ENCODE results near the gene ATP11C.

Gene ATP11C

GRCh38 chrX:139831675-139832456 is 101.0 kb downstream of the ATP11C start:
- Histone ChIP-seq H3K27me3 (ENCODE audit: insufficient read depth, poor library complexity, severe bottlenecking) (no peaks in the 10 kb centered on the region), H3K4me3 (replicated peaks; ENCODE audit: insufficient read depth, low read length) (no peak overlapping the region), H3K27ac (replicated peaks) (no peak overlapping the region)
- no peak for TF ChIP-seq CTCF (IDR thresholded peaks at IDR 0.05; ENCODE audit: insufficient read depth, low read length)
- no peak for TF ChIP-seq GABPA (IDR thresholded peaks at IDR 0.05; ENCODE audit: low read depth)
- no peak for TF ChIP-seq POLR2AphosphoS5 (IDR thresholded peaks at IDR 0.05; ENCODE audit: low read depth)
- no peak for TF ChIP-seq REST (IDR thresholded peaks at IDR 0.05; ENCODE audit: insufficient replicate concordance, low read depth)
- no peak for TF ChIP-seq SPI1 (IDR thresholded peaks at IDR 0.05; ENCODE audit: borderline replicate concordance, low read depth)
- DNase-seq (ENCODE audit: low read depth in 1 of 2, low spot score in 1 of 2), result no peak

GRCh38 chrX:139831017-139831416 is 101.8 kb downstream of the ATP11C start:
- no peak for DNase-seq (ENCODE audit: low read depth in 1 of 2, low spot score in 1 of 2)
- Histone ChIP-seq H3K4me3 (replicated peaks; ENCODE audit: insufficient read depth, low read length) (no peak overlapping the region), H3K27me3 (ENCODE audit: insufficient read depth, poor library complexity, severe bottlenecking) (no peaks in the 10 kb centered on the region), H3K27ac (replicated peaks) (no peak overlapping the region)
- TF ChIP-seq SPI1 (IDR thresholded peaks at IDR 0.05; ENCODE audit: borderline replicate concordance, low read depth) (no peak), REST (IDR thresholded peaks at IDR 0.05; ENCODE audit: insufficient replicate concordance, low read depth) (no peak), GABPA (IDR thresholded peaks at IDR 0.05; ENCODE audit: low read depth) (no peak), CTCF (IDR thresholded peaks at IDR 0.05; ENCODE audit: insufficient read depth, low read length) (no peak), POLR2AphosphoS5 (IDR thresholded peaks at IDR 0.05; ENCODE audit: low read depth) (no peak)

DNA sequence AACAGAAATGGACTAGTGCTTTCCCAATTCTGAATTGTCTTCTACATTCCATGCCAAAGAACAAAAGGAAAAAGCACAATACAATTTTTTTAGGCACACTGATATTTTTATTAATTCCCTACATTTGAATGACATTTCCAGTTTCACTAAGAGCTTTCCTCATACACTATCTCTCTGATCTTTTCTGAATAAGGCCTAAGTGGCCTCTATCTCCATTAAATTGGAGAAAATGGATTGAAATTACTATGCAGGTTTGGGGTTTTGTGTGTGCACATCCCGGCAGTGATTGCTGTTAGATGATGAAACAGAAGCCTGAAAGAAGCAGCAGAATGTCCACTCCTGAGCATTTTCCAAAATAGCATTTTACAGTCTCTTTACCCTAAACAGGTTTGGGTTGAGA is 104.0 kb downstream of the ATP11C start:
- no peak overlapping the region for H3K4me3 ChIP-seq (replicated peaks; ENCODE audit: insufficient read depth, low read length)
- no peak overlapping the region for H3K27ac ChIP-seq (replicated peaks)
- no peak for DNase-seq (ENCODE audit: low read depth in 1 of 2, low spot score in 1 of 2)
- no peak for TF ChIP-seq POLR2AphosphoS5 (IDR thresholded peaks at IDR 0.05; ENCODE audit: low read depth)
- no peak for TF ChIP-seq SPI1 (IDR thresholded peaks at IDR 0.05; ENCODE audit: borderline replicate concordance, low read depth)
- no peak for TF ChIP-seq GABPA (IDR thresholded peaks at IDR 0.05; ENCODE audit: low read depth)
- TF ChIP-seq CTCF (IDR thresholded peaks at IDR 0.05; ENCODE audit: insufficient read depth, low read length), result no peak
- no peak for TF ChIP-seq REST (IDR thresholded peaks at IDR 0.05; ENCODE audit: insufficient replicate concordance, low read depth)
- H3K27me3 ChIP-seq (ENCODE audit: insufficient read depth, poor library complexity, severe bottlenecking), result no peaks in the 10 kb centered on the region

All from HL-60 (cell line).